Heart left ventricle (tissue), 13 donors: Measurements from ENCODE around the gene STEAP1B.
A peak's percentile ranks its signal among the peaks of the same experiment; 100 is the strongest.

Experiments
- POLR2A ChIP-seq, 2 donors: fragments of 450-650 bp; IDR thresholded peaks; one replicate each; pipeline ENCODE4 v1.6.1; 2017; ENCODE audit warnings: antibody characterized with exemption in 2 of 2, mild to moderate bottlenecking in 2 of 2, moderate library complexity in 2 of 2
- TF ChIP-seq, protein P1 (sequence below), 12 donors: fragments of 200-600 bp; sonication (generic) in 4 of 12; IDR thresholded peaks; one replicate each; pipeline versions ENCODE4 v1.5.0 to v1.8.0; 2018 to 2022; ENCODE audit warnings: antibody characterized with exemption in 12 of 12, mild to moderate bottlenecking in 5 of 12
- donor health status: ischemic (EF 13 %, LVEDD 7.1; RV severe dilation, severe dysfunction).
- donor health status: DM: no; HTN: yes; CAD: no.
- donor health status: DM: no; HTN: no; CAD: no.
- donor health status: ischemic (EF 25% LVEDD 6.9; RV normal size, moderate dysfunction).
- donor health status: ischemic (EF 25% LVEDD 5.7; RV mildly dilated, moderate dysfunction).
- donor health status: ischemic (EF 35%, LVEDD 5.7; RV mildly dilated, moderate dysfunction).
- donor health status: nonischemic (EF 11% LVEDD 7.7; RV severe dilation, severe dysfunction).
- donor health status: DM: yes; HTN: yes; CAD: no.
- donor health status: PGD.
- donor health status: ischemic (EF 29% LVEDD 5.4; RV normal size, mild dysfunction).
- donor health status: nonischemic (EF 23%, LVEDD 6.1; RV moderate dilation, normal function).

GRCh38 chr7:22488643-22489462 lies 11.1 kb downstream of the STEAP1B start:
- TF ChIP-seq, protein P1, sequence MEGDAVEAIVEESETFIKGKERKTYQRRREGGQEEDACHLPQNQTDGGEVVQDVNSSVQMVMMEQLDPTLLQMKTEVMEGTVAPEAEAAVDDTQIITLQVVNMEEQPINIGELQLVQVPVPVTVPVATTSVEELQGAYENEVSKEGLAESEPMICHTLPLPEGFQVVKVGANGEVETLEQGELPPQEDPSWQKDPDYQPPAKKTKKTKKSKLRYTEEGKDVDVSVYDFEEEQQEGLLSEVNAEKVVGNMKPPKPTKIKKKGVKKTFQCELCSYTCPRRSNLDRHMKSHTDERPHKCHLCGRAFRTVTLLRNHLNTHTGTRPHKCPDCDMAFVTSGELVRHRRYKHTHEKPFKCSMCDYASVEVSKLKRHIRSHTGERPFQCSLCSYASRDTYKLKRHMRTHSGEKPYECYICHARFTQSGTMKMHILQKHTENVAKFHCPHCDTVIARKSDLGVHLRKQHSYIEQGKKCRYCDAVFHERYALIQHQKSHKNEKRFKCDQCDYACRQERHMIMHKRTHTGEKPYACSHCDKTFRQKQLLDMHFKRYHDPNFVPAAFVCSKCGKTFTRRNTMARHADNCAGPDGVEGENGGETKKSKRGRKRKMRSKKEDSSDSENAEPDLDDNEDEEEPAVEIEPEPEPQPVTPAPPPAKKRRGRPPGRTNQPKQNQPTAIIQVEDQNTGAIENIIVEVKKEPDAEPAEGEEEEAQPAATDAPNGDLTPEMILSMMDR (IDR thresholded peaks at IDR 0.05), result peak; percentile 84 to 96 (median 88)
- no peak for TF ChIP-seq POLR2A (IDR thresholded peaks at IDR 0.05)
